ENCODE data around the gene NAA50.
A peak's percentile ranks its signal among the peaks of the same experiment; 100 is the strongest.

NAA50 gene

DNA sequence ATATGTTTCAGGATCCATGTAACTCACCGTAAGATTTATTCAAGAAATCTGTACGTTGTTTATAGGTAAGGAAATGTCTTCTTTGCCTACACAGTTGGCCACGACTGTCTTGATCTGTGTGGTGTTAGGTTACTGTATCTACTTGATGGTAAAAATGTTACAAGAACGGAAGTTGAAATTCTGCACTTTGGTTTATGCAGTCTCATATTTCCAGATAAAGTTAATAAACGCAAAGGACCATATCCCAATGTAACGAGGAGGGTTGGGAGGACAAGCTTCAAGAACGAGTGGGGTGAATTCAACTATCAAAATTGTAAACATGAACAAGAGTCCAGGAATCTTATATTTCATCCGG, 50.6 kb downstream of the NAA50 start:
- POLR2A ChIA-PET: interaction anchor here (1.2 kb wide), 1 partner anchor 1133 kb away, joined by 3 read pairs; the partner anchor contains the start of genes ATG3 and SLC35A5
- CTCF ChIA-PET: interaction anchor here (1.2 to 2.0 kb wide), 2 partner anchors 41 to 50 kb away, joined by 3 to 6 read pairs; no protein-coding TSS in a partner anchor
- TF ChIP-seq CTCF (IDR thresholded peaks at IDR 0.05; ENCODE audit: insufficient read depth, low read length, missing control alignments): no peak
- no peak for DNase-seq (ENCODE audit: low read depth, low spot score)
- peak overlapping the region; percentile 73 for H3K4me3 ChIP-seq (ENCODE audit: low read depth, low read length)

- no peak overlapping the region for H3K4me3 ChIP-seq (ENCODE audit: low read depth, low read length)
- POLR2A ChIA-PET: no interaction called here
- CTCF ChIA-PET: no interaction called here
- DNase-seq (ENCODE audit: low read depth, low spot score): no peak
- no peak for TF ChIP-seq CTCF (IDR thresholded peaks at IDR 0.05; ENCODE audit: insufficient read depth, low read length, missing control alignments)
Measured at GRCh38 chr3:113690482-113690881, 55.6 kb downstream of the NAA50 start.

DNA sequence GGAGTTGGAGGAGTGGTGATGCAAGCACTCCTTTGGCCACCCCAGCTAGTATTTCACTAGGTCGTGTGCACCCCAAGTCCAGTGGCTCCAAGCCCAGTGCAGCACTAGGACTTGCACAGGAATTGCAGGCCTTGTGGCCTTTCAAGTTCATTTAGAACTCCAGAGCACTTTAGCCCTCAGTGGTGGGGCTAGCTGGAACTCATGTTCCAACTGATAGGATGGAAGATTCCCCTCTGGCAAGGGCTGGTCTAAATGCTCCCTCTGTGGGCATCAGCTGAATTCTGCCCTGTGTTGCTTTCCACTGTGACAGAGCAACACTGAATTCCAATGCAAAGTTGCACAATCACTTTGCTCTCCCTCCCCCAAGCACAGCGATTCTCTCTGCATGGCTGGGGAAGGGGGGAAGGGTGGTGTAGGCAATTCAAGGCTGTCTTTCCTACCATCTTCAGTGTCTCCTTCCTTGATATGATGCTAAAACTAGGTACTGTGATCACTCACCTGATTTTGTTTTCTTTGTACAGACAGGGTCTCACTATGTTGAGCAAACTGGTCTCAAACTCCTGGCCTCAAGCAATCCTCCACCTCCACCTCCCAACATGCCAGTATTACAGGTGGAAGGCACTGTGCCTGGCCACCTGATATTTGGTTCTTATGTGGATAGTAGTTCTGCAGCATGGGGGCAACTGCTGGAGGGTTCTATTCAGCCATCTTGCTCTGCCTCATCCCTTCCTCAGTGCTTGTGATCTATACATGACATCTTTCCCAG, 59.9 kb downstream of the NAA50 start:
- no peak for TF ChIP-seq CTCF (IDR thresholded peaks at IDR 0.05; ENCODE audit: insufficient read depth, low read length, missing control alignments)
- H3K4me3 ChIP-seq (ENCODE audit: low read depth, low read length): no peak overlapping the region
- CTCF ChIA-PET: interaction anchor here (1.5 kb wide), 1 partner anchor 36 kb away, joined by 3 read pairs; no protein-coding TSS in a partner anchor
- POLR2A ChIA-PET: no interaction called here
- peak; percentile 12 for DNase-seq (ENCODE audit: low read depth, low spot score)

GRCh38 chr3:113685124-113685523, 60.9 kb downstream of the NAA50 start:
- CTCF ChIA-PET: interaction anchor here (1.5 kb wide), 1 partner anchor 35 kb away, joined by 3 read pairs; no protein-coding TSS in a partner anchor
- POLR2A ChIA-PET: no interaction called here
- TF ChIP-seq CTCF (IDR thresholded peaks at IDR 0.05; ENCODE audit: insufficient read depth, low read length, missing control alignments): no peak
- DNase-seq (ENCODE audit: low read depth, low spot score): no peak
- H3K4me3 ChIP-seq (ENCODE audit: low read depth, low read length): no peak overlapping the region

- TF ChIP-seq CTCF (IDR thresholded peaks at IDR 0.05; ENCODE audit: insufficient read depth, low read length, missing control alignments): no peak
- H3K4me3 ChIP-seq (ENCODE audit: low read depth, low read length): no peak overlapping the region
- CTCF ChIA-PET: interaction anchor here (0.6 to 1.5 kb wide), 2 partner anchors 10 to 34 kb away, joined by 3 to 4 read pairs; no protein-coding TSS in a partner anchor
- POLR2A ChIA-PET: no interaction called here
- no peak for DNase-seq (ENCODE audit: low read depth, low spot score)
Measured at GRCh38 chr3:113684271-113684819, 61.7 kb downstream of the NAA50 start.

GRCh38 chr3:113678773-113679172, 67.3 kb downstream of the NAA50 start:
- H3K4me3 ChIP-seq (ENCODE audit: low read depth, low read length): no peak overlapping the region
- CTCF ChIA-PET: no interaction called here
- POLR2A ChIA-PET: no interaction called here
- DNase-seq (ENCODE audit: low read depth, low spot score): no peak
- TF ChIP-seq CTCF (IDR thresholded peaks at IDR 0.05; ENCODE audit: insufficient read depth, low read length, missing control alignments): no peak

All from AG04449 (cell line).